NOMO-1 (cell line): ENCODE data around the gene BTNL9.
"Not testable (repeated sequence)": the region's sequence is repeated elsewhere in the genome, so short reads cannot be mapped to it uniquely, and the experiment has no call there.

Source experiments
- DNase-seq, 2 experiments: peaks; one replicate each; lab custom pipeline; 2025; ENCODE audit not compliant: unreplicated experiment in 2 of 2; lab: John Stamatoyannopoulos, UW

Gene BTNL9

GRCh38 chr5:181042036-181042713, 2.1 kb downstream of the BTNL9 start:
- DNase-seq = no peak

GRCh38 chr5:181042722-181043121, 2.7 kb downstream of the BTNL9 start:
- DNase-seq = no peak

- no peak for DNase-seq
Observed at GRCh38 chr5:181043285-181044092, 3.4 kb downstream of the BTNL9 start.

- DNase-seq = no peak
Observed at GRCh38 chr5:181044093-181044599, 4.1 kb downstream of the BTNL9 start.

- no peak for DNase-seq
Observed at GRCh38 chr5:181044662-181045305, 4.7 kb downstream of the BTNL9 start.

GRCh38 chr5:181045316-181045715, 5.2 kb downstream of the BTNL9 start:
- no peak for DNase-seq

- DNase-seq = not testable (repeated sequence)
Observed at GRCh38 chr5:181045857-181046256, 5.8 kb downstream of the BTNL9 start.

GRCh38 chr5:181047288-181047687, 7.2 kb downstream of the BTNL9 start:
- DNase-seq = no peak

- DNase-seq = no peak
Observed at GRCh38 chr5:181047921-181048320, 7.9 kb downstream of the BTNL9 start.

GRCh38 chr5:181050016-181050415, 9.9 kb downstream of the BTNL9 start:
- no peak for DNase-seq

GRCh38 chr5:181051841-181052671, 12.0 kb downstream of the BTNL9 start:
- no peak for DNase-seq

- DNase-seq = no peak
Observed at GRCh38 chr5:181052672-181053487, 12.8 kb downstream of the BTNL9 start.

- no peak for DNase-seq
Observed at GRCh38 chr5:181053488-181054121, 13.5 kb downstream of the BTNL9 start.

GRCh38 chr5:181054138-181054537, 14.1 kb downstream of the BTNL9 start:
- no peak for DNase-seq

GRCh38 chr5:181054871-181055459, 14.9 kb downstream of the BTNL9 start:
- no peak for DNase-seq

- no peak for DNase-seq
Observed at GRCh38 chr5:181056431-181056830, 16.4 kb downstream of the BTNL9 start.

- no peak for DNase-seq
Observed at GRCh38 chr5:181058321-181058720, 18.3 kb downstream of the BTNL9 start.

- DNase-seq = no peak
Observed at GRCh38 chr5:181058786-181059296, 18.8 kb downstream of the BTNL9 start.
